Measurements from ENCODE around the gene MRGPRF.

- TF ChIP-seq TAF1 (IDR thresholded peaks at IDR 0.05; ENCODE audit: borderline replicate concordance, insufficient read depth, low read length) = no peak; the same call in 1 of the 2 replicates
- TF ChIP-seq, protein P1, sequence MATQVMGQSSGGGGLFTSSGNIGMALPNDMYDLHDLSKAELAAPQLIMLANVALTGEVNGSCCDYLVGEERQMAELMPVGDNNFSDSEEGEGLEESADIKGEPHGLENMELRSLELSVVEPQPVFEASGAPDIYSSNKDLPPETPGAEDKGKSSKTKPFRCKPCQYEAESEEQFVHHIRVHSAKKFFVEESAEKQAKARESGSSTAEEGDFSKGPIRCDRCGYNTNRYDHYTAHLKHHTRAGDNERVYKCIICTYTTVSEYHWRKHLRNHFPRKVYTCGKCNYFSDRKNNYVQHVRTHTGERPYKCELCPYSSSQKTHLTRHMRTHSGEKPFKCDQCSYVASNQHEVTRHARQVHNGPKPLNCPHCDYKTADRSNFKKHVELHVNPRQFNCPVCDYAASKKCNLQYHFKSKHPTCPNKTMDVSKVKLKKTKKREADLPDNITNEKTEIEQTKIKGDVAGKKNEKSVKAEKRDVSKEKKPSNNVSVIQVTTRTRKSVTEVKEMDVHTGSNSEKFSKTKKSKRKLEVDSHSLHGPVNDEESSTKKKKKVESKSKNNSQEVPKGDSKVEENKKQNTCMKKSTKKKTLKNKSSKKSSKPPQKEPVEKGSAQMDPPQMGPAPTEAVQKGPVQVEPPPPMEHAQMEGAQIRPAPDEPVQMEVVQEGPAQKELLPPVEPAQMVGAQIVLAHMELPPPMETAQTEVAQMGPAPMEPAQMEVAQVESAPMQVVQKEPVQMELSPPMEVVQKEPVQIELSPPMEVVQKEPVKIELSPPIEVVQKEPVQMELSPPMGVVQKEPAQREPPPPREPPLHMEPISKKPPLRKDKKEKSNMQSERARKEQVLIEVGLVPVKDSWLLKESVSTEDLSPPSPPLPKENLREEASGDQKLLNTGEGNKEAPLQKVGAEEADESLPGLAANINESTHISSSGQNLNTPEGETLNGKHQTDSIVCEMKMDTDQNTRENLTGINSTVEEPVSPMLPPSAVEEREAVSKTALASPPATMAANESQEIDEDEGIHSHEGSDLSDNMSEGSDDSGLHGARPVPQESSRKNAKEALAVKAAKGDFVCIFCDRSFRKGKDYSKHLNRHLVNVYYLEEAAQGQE (IDR thresholded peaks at IDR 0.05; ENCODE audit: insufficient read depth in 1 of 2, low read depth in 2 of 2, low read length in 2 of 2) = peak in 1 of 2 experiments; percentile 38; a peak in 1 of 4 replicates
Observed at GRCh38 chr11:69048694-69049489, 35.8 kb upstream of the MRGPRF start, which contains the start of gene TPCN2.

Data from PFSK-1 (cell line).